ENCODE measurements around the gene TCAF1.
A peak's percentile ranks its signal among the peaks of the same experiment; 100 is the strongest.

The TCAF1 gene

GRCh38 chr7:143898810-143899209, 3.2 kb downstream of the TCAF1 start:
- Histone ChIP-seq H3K36me3 (no peaks in the 10 kb centered on the region; the same call in 1 of the 2 replicates), H3K27ac (no peak overlapping the region), H3K9me3 (ENCODE audit: severe bottlenecking) (no peaks in the 10 kb centered on the region), H3K27me3 (ENCODE audit: insufficient read depth, low read depth, severe bottlenecking) (no peaks in the 10 kb centered on the region), H3K4me3 (ENCODE audit: low read depth, low read length) (no peak overlapping the region)
- DNase-seq, result no peak
- no peak for TF ChIP-seq CTCF (IDR thresholded peaks at IDR 0.05; ENCODE audit: low read depth, low read length)

GRCh38 chr7:143896667-143897066, 5.3 kb downstream of the TCAF1 start:
- Histone ChIP-seq H3K27me3 (ENCODE audit: insufficient read depth, low read depth, severe bottlenecking) (no peaks in the 10 kb centered on the region), H3K36me3 (no peaks in the 10 kb centered on the region; the same call in 1 of the 2 replicates), H3K4me3 (ENCODE audit: low read depth, low read length) (no peak overlapping the region), H3K9me3 (ENCODE audit: severe bottlenecking) (no peaks in the 10 kb centered on the region), H3K27ac (no peak overlapping the region)
- no peak for TF ChIP-seq CTCF (IDR thresholded peaks at IDR 0.05; ENCODE audit: low read depth, low read length)
- no peak for DNase-seq

GRCh38 chr7:143892527-143893300, 9.3 kb downstream of the TCAF1 start:
- peak; percentile 61 for TF ChIP-seq CTCF (IDR thresholded peaks at IDR 0.05; ENCODE audit: low read depth, low read length)
- Histone ChIP-seq H3K9me3 (ENCODE audit: severe bottlenecking) (no peaks in the 10 kb centered on the region), H3K36me3 (no peaks in the 10 kb centered on the region), H3K27me3 (ENCODE audit: insufficient read depth, low read depth, severe bottlenecking) (no peaks in the 10 kb centered on the region), H3K4me3 (ENCODE audit: low read depth, low read length) (no peak overlapping the region), H3K27ac (no peak overlapping the region)
- DNase-seq, result peak; percentile 50

GRCh38 chr7:143891457-143891856, 10.5 kb downstream of the TCAF1 start:
- H3K27me3 ChIP-seq (ENCODE audit: insufficient read depth, low read depth, severe bottlenecking), result no peaks in the 10 kb centered on the region
- no peak overlapping the region for H3K27ac ChIP-seq
- no peak overlapping the region for H3K4me3 ChIP-seq (ENCODE audit: low read depth, low read length)
- H3K36me3 ChIP-seq, result no peaks in the 10 kb centered on the region
- no peak for DNase-seq
- no peaks in the 10 kb centered on the region for H3K9me3 ChIP-seq (ENCODE audit: severe bottlenecking)
- TF ChIP-seq CTCF (IDR thresholded peaks at IDR 0.05; ENCODE audit: low read depth, low read length), result no peak

GRCh38 chr7:143890558-143890957, 11.4 kb downstream of the TCAF1 start:
- DNase-seq, result no peak
- no peaks in the 10 kb centered on the region for H3K9me3 ChIP-seq (ENCODE audit: severe bottlenecking)
- TF ChIP-seq CTCF (IDR thresholded peaks at IDR 0.05; ENCODE audit: low read depth, low read length), result no peak

GRCh38 chr7:143889068-143889467, 12.9 kb downstream of the TCAF1 start:
- no peak for TF ChIP-seq CTCF (IDR thresholded peaks at IDR 0.05; ENCODE audit: low read depth, low read length)

More at GRCh38 chr7:143890558-143890957, 11.4 kb downstream of the TCAF1 start:
- no peak overlapping the region for H3K4me3 ChIP-seq (ENCODE audit: low read depth, low read length)
- no peaks in the 10 kb centered on the region for H3K27me3 ChIP-seq (ENCODE audit: insufficient read depth, low read depth, severe bottlenecking)
- H3K36me3 ChIP-seq, result no peaks in the 10 kb centered on the region
- H3K27ac ChIP-seq, result no peak overlapping the region

More at GRCh38 chr7:143889068-143889467, 12.9 kb downstream of the TCAF1 start:
- Histone ChIP-seq H3K27ac (no peak overlapping the region), H3K36me3 (no peaks in the 10 kb centered on the region), H3K4me3 (ENCODE audit: low read depth, low read length) (no peak overlapping the region), H3K27me3 (ENCODE audit: insufficient read depth, low read depth, severe bottlenecking) (no peaks in the 10 kb centered on the region), H3K9me3 (ENCODE audit: severe bottlenecking) (no peaks in the 10 kb centered on the region)
- no peak for DNase-seq
